ENCODE measurements around the gene ATP10A. TPM values are rescaled to one million over a fixed set of nuclear protein-coding genes. Genes with fewer than 3 reads are reported as not detected.

ATP10A gene
- total RNA-seq, 1 donor from 2014 or later: 48.0 TPM

- no peak overlapping the region for H3K4me3 Mint-ChIP-seq
- H3K27ac Mint-ChIP-seq: no peak overlapping the region
- peaks cover 17% of the 10 kb centered on the region for H3K4me1 Mint-ChIP-seq
- H3K9me3 Mint-ChIP-seq: no peaks in the 10 kb centered on the region
- peak; percentile 52 for DNase-seq
- intact Hi-C loops (cut with micrococcal nuclease): no loop called here
- H3K27me3 Mint-ChIP-seq: no peaks in the 10 kb centered on the region
- no peaks in the 10 kb centered on the region for H3K36me3 Mint-ChIP-seq (ENCODE audit: low read depth)
Measured at GRCh38 chr15:25742041-25742730, 120.9 kb downstream of the ATP10A start.

GRCh38 chr15:25741256-25741580 is 121.9 kb downstream of the ATP10A start:
- Mint-ChIP-seq H3K36me3 (ENCODE audit: low read depth) (no peaks in the 10 kb centered on the region), H3K9me3 (no peaks in the 10 kb centered on the region), H3K4me1 (peaks cover 17% of the 10 kb centered on the region), H3K4me3 (no peak overlapping the region), H3K27ac (peak overlapping the region; percentile 19), H3K27me3 (no peaks in the 10 kb centered on the region)
- no peak for DNase-seq
- intact Hi-C loops (cut with micrococcal nuclease): no loop called here

- Mint-ChIP-seq H3K36me3 (ENCODE audit: low read depth) (peaks cover 2% of the 10 kb centered on the region), H3K4me1 (peaks cover 17% of the 10 kb centered on the region), H3K27ac (peak overlapping the region; percentile 19), H3K4me3 (no peak overlapping the region), H3K9me3 (no peaks in the 10 kb centered on the region), H3K27me3 (no peaks in the 10 kb centered on the region)
- intact Hi-C loops (cut with micrococcal nuclease): loop anchor here (1.0 kb wide), 1 partner anchor 193 kb away; no protein-coding TSS in a partner anchor
- peak; percentile 50 for DNase-seq
Measured at GRCh38 chr15:25740383-25741255, 122.5 kb downstream of the ATP10A start.

GRCh38 chr15:25739687-25740121 is 123.4 kb downstream of the ATP10A start:
- peaks cover 17% of the 10 kb centered on the region for H3K4me1 Mint-ChIP-seq
- H3K4me3 Mint-ChIP-seq: no peak overlapping the region
- no peaks in the 10 kb centered on the region for H3K27me3 Mint-ChIP-seq
- no peaks in the 10 kb centered on the region for H3K9me3 Mint-ChIP-seq
- peak overlapping the region; percentile 12 for H3K27ac Mint-ChIP-seq
- intact Hi-C loops (cut with micrococcal nuclease): loop anchor here (1.0 kb wide), 1 partner anchor 194 kb away; no protein-coding TSS in a partner anchor
- peaks cover 7% of the 10 kb centered on the region for H3K36me3 Mint-ChIP-seq (ENCODE audit: low read depth)
- peak; percentile 78 for DNase-seq

DNA sequence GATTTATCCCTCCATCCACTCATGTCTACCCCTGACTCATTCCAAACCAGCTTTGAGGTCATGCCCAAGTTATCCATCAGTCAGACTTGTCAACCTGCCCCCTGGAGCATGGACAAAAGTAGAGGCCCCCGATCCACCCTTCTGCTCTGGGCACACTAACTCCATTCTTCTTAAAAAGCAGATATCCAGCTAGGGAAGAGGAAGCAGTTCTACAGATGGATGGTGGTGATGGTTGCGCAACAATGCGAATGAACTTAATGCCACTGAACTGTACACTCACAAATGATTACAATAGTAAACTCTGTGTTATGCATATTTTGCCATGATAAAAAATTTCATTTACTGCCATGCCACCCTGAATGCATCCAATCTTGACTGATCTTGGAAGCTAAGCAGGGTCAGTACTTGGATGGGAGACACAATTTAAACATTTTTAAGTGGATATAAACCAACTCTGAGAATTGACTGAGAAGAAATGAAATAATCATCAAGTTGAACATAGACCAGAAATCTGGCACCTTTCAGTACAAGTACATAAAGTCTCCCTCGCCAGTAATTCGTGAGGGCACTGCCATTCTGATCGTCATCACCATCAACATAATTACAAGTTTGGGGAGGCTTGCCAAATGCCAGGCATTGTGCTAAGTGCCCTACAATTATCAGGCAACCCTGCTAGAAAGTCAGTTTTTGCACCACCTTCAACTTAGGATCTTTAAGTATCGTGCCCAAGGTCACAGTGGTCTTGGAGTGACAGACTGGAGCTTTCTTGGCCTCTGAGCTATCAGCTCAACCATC is 124.8 kb downstream of the ATP10A start:
- peaks cover 14% of the 10 kb centered on the region for H3K36me3 Mint-ChIP-seq (ENCODE audit: low read depth)
- no peak overlapping the region for H3K4me3 Mint-ChIP-seq
- intact Hi-C loops (cut with micrococcal nuclease): no loop called here

GRCh38 chr15:25737218-25737643 is 125.9 kb downstream of the ATP10A start:
- H3K27ac Mint-ChIP-seq: no peak overlapping the region
- H3K27me3 Mint-ChIP-seq: no peaks in the 10 kb centered on the region
- peaks cover 16% of the 10 kb centered on the region for H3K4me1 Mint-ChIP-seq
- intact Hi-C loops (cut with micrococcal nuclease): no loop called here
- no peak for DNase-seq
- H3K9me3 Mint-ChIP-seq: no peaks in the 10 kb centered on the region
- peaks cover 17% of the 10 kb centered on the region for H3K36me3 Mint-ChIP-seq (ENCODE audit: low read depth)
- no peak overlapping the region for H3K4me3 Mint-ChIP-seq

More for the DNA sequence above, 124.8 kb downstream of the ATP10A start:
- H3K27ac Mint-ChIP-seq: no peak overlapping the region
- H3K9me3 Mint-ChIP-seq: no peaks in the 10 kb centered on the region
- H3K27me3 Mint-ChIP-seq: no peaks in the 10 kb centered on the region
- DNase-seq: peak; percentile 37
- peaks cover 15% of the 10 kb centered on the region for H3K4me1 Mint-ChIP-seq

GRCh38 chr15:25736461-25736860 is 126.7 kb downstream of the ATP10A start:
- H3K27ac Mint-ChIP-seq: no peak overlapping the region
- H3K27me3 Mint-ChIP-seq: no peaks in the 10 kb centered on the region
- no peak for DNase-seq
- intact Hi-C loops (cut with micrococcal nuclease): no loop called here
- no peak overlapping the region for H3K4me3 Mint-ChIP-seq
- peaks cover 17% of the 10 kb centered on the region for H3K4me1 Mint-ChIP-seq
- H3K36me3 Mint-ChIP-seq (ENCODE audit: low read depth): peaks cover 22% of the 10 kb centered on the region
- H3K9me3 Mint-ChIP-seq: no peaks in the 10 kb centered on the region

- Mint-ChIP-seq H3K9me3 (no peaks in the 10 kb centered on the region), H3K4me1 (peaks cover 15% of the 10 kb centered on the region), H3K27me3 (no peaks in the 10 kb centered on the region), H3K4me3 (no peak overlapping the region), H3K27ac (no peak overlapping the region), H3K36me3 (ENCODE audit: low read depth) (peaks cover 23% of the 10 kb centered on the region)
- intact Hi-C loops (cut with micrococcal nuclease): no loop called here
- DNase-seq: peak; percentile 44
Measured at GRCh38 chr15:25735550-25736384, 127.4 kb downstream of the ATP10A start.

DNA sequence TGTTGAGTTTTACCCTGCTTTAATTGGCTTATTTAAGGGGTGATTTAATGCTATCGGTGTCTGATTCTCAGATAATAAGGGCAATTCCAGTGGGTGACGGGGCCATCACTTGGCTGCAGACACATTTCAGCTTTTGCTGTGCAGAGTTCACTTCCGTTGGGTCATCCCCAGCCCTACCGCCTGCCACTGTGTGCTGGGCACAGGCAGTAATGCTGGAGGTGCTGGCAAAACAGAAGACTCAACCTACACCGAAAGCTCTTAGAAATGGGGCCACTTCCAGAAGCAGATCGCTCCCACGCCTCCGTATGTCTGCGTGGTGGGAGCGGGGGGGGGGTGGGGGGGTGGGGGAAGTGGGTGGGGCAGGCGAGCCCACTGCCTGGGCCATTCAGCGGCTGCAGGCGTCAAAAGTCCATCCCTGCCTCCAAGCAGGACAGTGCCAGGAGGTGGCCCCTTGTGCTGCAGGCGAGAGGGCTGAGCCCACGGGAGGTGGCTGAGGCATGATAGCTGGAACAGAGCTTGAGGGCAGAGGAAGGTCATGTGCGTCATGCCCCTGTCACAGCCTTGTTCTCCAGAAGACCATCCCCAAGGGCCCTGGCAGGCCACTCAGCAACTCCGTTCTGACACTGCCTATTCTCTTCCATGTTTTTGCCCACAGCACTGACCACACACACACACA is 128.3 kb downstream of the ATP10A start:
- H3K27me3 Mint-ChIP-seq: no peaks in the 10 kb centered on the region
- intact Hi-C loops (cut with micrococcal nuclease): no loop called here
- DNase-seq: peak; percentile 40
- peak overlapping the region; percentile 66 for H3K27ac Mint-ChIP-seq
- no peaks in the 10 kb centered on the region for H3K9me3 Mint-ChIP-seq
- peaks cover 23% of the 10 kb centered on the region for H3K36me3 Mint-ChIP-seq (ENCODE audit: low read depth)
- H3K4me3 Mint-ChIP-seq: no peak overlapping the region
- peaks cover 7% of the 10 kb centered on the region for H3K4me1 Mint-ChIP-seq

DNA sequence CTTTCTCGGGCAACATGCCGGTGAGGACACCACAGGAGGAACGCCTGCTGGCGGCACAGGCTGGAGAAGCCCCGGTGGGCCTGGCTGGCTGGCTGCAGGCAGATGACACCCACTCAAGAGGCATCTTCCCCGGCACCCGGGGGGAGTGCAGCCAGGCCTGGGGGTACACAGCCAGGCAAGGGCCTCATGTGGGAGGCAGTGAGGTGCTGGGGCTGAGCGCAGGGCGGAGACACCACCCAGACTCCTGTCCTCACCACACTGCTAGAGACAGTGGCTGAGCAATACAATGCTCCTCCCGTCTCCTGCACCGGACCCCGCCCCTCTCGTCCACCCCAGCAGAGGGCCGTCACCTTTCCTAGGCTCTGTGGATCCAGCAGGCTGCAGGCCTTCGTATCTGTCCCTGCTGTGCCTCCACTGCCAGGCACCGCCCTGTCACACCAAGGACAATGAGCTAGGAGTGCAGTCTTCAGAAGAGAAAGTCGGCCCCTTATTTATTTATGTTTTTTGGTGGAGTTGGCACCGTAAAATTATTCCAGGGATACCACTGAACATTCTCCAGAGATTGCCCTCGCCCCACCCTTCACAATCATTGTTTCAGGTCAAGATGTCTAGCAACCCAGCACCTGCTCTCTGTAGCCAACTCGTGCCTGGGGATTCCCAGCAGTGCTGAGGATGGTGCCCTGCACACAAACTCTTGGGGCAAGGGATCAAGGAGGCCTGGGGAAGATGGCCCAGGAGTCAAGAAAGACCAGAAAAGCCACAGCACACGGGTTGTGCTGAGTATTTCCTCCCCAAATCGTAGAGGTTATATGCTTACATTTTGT is 129.1 kb downstream of the ATP10A start:
- H3K27ac Mint-ChIP-seq: no peak overlapping the region
- peaks cover 2% of the 10 kb centered on the region for H3K4me1 Mint-ChIP-seq

DNA sequence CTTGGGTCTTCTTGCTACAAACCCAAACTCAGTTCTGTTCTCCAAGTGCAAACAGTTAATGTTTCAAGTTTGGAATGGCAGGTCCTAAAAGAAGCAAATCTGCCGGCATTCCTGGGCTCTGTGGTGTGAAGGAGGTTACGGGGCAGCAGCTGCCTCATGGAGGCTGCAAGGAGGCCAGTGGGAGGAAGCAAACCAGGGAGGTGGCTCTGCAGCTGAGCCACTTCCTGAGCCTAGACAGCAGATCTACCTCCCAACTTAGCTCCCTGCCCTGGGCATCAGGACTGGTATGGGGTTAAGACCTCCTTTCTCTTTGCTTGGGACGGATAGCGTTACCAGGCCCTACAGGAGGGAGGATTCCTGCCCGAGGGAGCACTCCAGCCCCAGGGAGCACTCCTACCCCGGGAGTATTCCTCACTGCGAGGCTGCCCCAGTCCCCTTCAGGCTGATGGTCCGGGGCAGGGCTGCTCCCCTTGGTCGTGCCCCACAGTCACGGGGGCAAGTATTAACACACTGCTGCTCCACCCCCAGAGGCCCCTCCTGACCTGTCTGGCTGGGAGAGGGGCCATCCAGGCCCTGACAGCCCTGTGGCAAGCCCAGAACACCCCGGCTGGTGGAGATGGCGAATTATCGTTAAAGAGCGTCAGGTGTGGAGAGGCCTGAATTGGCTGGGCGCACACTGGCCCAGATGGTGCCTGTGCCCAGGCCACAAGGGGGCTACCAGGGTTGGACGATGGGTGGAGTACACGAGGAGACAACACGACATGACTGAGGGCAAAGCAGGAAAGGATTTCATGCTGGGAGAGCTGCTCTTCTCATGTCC is 129.9 kb downstream of the ATP10A start:
- peaks cover 2% of the 10 kb centered on the region for H3K4me1 Mint-ChIP-seq
- H3K9me3 Mint-ChIP-seq: no peaks in the 10 kb centered on the region
- peak; percentile 45 for DNase-seq
- no peak overlapping the region for H3K4me3 Mint-ChIP-seq
- intact Hi-C loops (cut with micrococcal nuclease): no loop called here
- H3K27ac Mint-ChIP-seq: no peak overlapping the region
- no peaks in the 10 kb centered on the region for H3K27me3 Mint-ChIP-seq
- peaks cover 23% of the 10 kb centered on the region for H3K36me3 Mint-ChIP-seq (ENCODE audit: low read depth)

More for the DNA sequence above, 129.1 kb downstream of the ATP10A start:
- H3K4me3 Mint-ChIP-seq: no peak overlapping the region
- H3K36me3 Mint-ChIP-seq (ENCODE audit: low read depth): peaks cover 23% of the 10 kb centered on the region
- H3K27me3 Mint-ChIP-seq: no peaks in the 10 kb centered on the region
- DNase-seq: peak; percentile 52
- intact Hi-C loops (cut with micrococcal nuclease): no loop called here
- H3K9me3 Mint-ChIP-seq: no peaks in the 10 kb centered on the region
